Stimulated activated CD4-positive, alpha-beta T cell treated with anti-CD3 and anti-CD28 coated beads, TNF-alpha, amount 100 ng/mL, for 48 hours (primary cell): ENCODE results near the gene CBR1.
A peak's percentile ranks its signal among the peaks of the same experiment; 100 is the strongest.
"Not testable (repeated sequence)": the region's sequence is repeated elsewhere in the genome, so short reads cannot be mapped to it uniquely, and the experiment has no call there.

ENCODE experiments used
- DNase-seq, 3 donors: peaks; one replicate each; pipeline ENCODE4 v3.0.0-alpha.2; 2020; ENCODE audit warnings: low read depth in 3 of 3

Gene CBR1

GRCh38 chr21:36079671-36080070 is 9.8 kb downstream of the CBR1 start:
- DNase-seq, result no peak

DNA sequence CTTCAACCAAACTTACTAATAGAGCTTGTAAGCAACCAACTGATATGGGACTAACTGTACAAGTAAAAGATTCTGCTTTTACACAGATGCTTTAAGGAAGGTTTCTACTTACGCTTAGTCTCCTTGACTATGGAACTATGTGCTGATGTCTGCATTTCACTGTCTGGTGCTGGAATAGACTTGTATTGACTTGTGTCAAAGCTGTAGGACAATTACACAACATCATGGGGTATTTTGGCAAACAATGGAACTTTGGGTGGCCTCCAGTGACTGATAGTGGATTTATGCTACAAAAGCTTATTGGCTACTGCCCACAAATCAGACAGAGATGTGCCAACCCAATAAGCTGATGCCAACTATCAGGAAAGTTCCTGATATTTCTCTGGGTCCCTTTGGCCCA is 10.6 kb downstream of the CBR1 start:
- DNase-seq, result no peak

- DNase-seq, result no peak
Observed at GRCh38 chr21:36082237-36082664, 12.4 kb downstream of the CBR1 start.

- DNase-seq, result no peak
Observed at GRCh38 chr21:36087362-36088138, 17.7 kb downstream of the CBR1 start.

- no peak for DNase-seq
Observed at GRCh38 chr21:36089946-36090345, 20.1 kb downstream of the CBR1 start.

DNA sequence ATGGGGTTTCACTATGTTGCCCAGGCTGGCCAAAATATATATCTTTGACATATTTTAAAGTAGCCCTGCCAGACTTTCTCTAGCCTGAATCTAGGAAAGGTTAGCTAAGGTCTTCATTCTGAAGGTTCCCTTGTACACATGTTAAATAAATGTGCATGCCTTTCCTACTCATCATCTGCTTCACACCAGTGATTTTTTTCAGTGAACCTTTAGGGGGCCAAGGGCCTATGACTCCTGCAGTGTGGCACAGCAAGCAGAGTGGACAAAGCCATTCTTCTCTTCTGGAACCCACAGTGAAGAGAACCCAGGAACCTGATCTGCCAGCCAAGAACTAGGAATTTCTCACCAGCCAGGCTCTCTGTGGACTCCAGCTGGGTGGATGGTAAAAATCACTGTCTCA is 22.9 kb downstream of the CBR1 start:
- DNase-seq, result no peak

- DNase-seq, result no peak
Observed at GRCh38 chr21:36093512-36093911, 23.7 kb downstream of the CBR1 start.

GRCh38 chr21:36096398-36097290 is 26.8 kb downstream of the CBR1 start:
- no peak for DNase-seq

- DNase-seq, result no peak
Observed at GRCh38 chr21:36097427-36098181, 27.8 kb downstream of the CBR1 start.

GRCh38 chr21:36098182-36098532 is 28.3 kb downstream of the CBR1 start:
- DNase-seq, result no peak

DNA sequence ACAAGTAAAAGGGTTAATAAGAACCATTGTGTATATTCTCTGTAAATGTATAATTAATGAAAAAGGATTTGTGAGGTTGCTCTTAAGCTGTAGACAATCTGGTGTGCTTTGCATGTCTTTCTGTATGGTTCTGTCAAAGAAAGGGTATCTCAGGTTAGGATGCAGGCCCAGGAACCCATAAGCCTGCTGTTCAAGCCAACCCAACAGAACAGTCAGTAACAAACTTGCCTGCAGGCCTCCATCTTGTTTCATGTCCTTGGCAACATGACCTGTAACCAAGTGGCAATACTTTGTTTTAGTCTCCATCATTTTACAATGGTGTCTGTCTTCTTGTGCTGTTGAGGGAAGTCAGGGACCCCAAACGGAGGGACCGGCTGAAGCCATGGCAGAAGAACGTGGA is 29.2 kb downstream of the CBR1 start:
- DNase-seq, result no peak

GRCh38 chr21:36099695-36100211 is 29.9 kb downstream of the CBR1 start:
- DNase-seq, result not testable (repeated sequence)

GRCh38 chr21:36100971-36101641 is 31.3 kb downstream of the CBR1 start:
- no peak for DNase-seq

DNA sequence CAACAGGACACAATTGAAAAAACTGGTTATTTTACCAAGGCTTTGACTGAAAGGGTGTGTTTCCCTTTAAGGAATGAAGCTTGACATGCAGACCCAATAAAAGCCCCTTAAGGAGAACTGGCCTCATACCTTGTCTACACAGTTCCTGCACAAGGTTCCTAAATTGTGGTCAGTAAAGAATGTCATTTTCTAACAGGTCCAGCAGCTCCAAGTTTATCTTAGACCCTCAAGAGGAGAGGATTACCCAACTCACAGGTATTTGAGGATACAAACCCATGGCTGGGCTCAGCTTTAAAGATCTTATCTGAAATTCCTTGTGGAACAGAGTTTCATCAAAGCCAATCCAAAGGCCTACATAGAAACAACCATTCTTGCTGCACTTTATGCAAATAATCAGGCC is 33.6 kb downstream of the CBR1 start:
- no peak for DNase-seq

GRCh38 chr21:36104317-36105300 is 34.8 kb downstream of the CBR1 start:
- peak; percentile 14 to 31 (median 29) for DNase-seq

GRCh38 chr21:36105327-36105842 is 35.6 kb downstream of the CBR1 start:
- no peak for DNase-seq

- no peak for DNase-seq
Observed at GRCh38 chr21:36109868-36110267, 40.0 kb downstream of the CBR1 start.

- DNase-seq, result no peak
Observed at GRCh38 chr21:36111238-36111637, 41.4 kb downstream of the CBR1 start.

DNA sequence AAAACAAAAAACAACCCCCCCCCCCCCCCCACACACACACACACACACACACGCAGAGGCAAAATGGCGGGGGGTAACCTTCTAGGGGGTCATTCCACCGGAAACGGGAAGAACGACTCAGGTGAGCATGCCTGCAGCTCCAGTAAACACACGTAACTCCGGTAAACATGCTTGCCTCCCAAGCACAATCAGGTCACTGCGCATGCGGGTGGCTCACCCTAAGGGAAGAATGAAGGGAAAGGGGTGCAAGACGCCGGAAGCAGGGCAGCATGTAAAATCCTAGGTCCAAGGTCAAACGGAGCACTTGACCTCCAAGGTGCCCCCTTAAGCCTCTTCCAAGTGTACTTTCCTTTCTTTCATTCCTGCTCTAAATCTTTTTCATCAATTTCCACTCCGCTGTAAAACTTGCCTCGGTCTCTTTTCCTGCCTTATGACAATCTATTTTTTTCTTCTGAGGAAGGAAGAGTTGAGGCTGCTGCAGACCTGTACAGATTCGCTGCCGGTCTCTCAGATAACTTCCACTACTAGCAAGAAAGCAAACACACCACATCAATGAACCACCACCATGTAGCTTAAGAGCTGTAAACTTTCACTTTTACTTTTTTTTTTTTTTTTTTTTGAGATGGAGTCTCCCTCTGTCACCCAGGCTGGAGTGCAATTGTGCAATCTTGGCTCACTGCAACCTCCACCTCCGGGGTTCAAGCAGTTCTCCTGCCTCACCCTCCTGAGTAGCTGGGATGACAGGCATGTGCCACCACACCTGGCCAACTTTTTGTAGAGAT is 44.0 kb downstream of the CBR1 start:
- no peak for DNase-seq
